ENCODE measurements around the gene TMEM269.

- no peak for TF ChIP-seq CTCF (conservative IDR thresholded peaks at IDR 0.05; ENCODE audit: low read depth, low read length)
- no peak for TF ChIP-seq EZH2 (IDR thresholded peaks at IDR 0.05; ENCODE audit: borderline replicate concordance, low read depth, low read length, poor library complexity, severe bottlenecking)
Measured at GRCh38 chr1:42758641-42759040, 26.1 kb upstream of the TMEM269 start.

All from A673 (cell line).